NT2/D1 (cell line): ENCODE data around the gene PBX1.

Experiments
- DNase-seq: peaks from one replicate; pipeline ENCODE4 v3.0.0-alpha.2; 2011; ENCODE audit warnings: low read depth, low spot score
- H3K27me3 ChIP-seq: 2 replicates; pipeline ENCODE4 v1.6.0; 2011; ENCODE audit warnings: mild to moderate bottlenecking; ENCODE audit not compliant: insufficient read length, insufficient read depth
- H3K36me3 ChIP-seq: 2 replicates; pipeline ENCODE4 v1.6.1; 2011; ENCODE audit warnings: mild to moderate bottlenecking, low read length, mixed read lengths; ENCODE audit not compliant: insufficient read depth, insufficient read length
- H3K4me1 ChIP-seq: 2 replicates; pipeline ENCODE4 v1.5.1; 2011; ENCODE audit not compliant: insufficient read depth, insufficient read length
- H3K4me3 ChIP-seq: 2 replicates; pipeline ENCODE4 v1.5.1; 2011; ENCODE audit warnings: low read depth; ENCODE audit not compliant: insufficient read length
- H3K9ac ChIP-seq: 2 replicates; pipeline ENCODE4 v1.6.0; 2011; ENCODE audit warnings: low read depth; ENCODE audit not compliant: insufficient read length
- H3K9me3 ChIP-seq: 2 replicates; pipeline ENCODE4 v1.5.1; 2011; ENCODE audit warnings: mild to moderate bottlenecking, low read length; ENCODE audit not compliant: insufficient read depth
- SUZ12 ChIP-seq: IDR thresholded peaks from 2 replicates; pipeline ENCODE4 v1.6.1; 2011; ENCODE audit not compliant: insufficient read length, insufficient read depth; ENCODE audit errors: extremely low read depth
- YY1 ChIP-seq: IDR thresholded peaks from 2 replicates; pipeline ENCODE4 v1.6.1; 2011; ENCODE audit not compliant: insufficient read length, insufficient read depth
- ZNF274 ChIP-seq: IDR thresholded peaks from 2 replicates; pipeline ENCODE4 v1.6.1; 2011; ENCODE audit warnings: mild to moderate bottlenecking, low read depth, low read length

Gene PBX1

DNA sequence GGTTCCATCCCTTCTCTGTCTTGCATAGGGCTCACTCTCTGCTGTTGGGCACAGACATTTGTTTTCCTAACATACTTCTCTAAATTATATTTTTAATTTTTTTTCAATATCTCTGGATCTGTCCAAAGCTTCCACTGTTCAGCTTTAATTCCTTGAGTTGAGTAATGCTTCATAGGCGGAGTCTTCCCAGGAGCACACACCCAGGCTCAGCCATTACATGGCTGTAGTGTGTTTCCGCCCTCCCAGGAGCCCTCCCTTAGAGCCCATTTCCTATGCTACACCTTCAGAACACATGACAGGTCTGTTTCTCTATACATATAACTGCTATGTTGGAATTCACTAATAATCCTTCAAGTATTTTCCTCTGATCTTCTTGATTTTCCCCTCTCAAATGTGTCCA lies 297.4 kb downstream of the PBX1 start:
- TF ChIP-seq YY1 (no peak), ZNF274 (no peak), SUZ12 (no peak)

DNA sequence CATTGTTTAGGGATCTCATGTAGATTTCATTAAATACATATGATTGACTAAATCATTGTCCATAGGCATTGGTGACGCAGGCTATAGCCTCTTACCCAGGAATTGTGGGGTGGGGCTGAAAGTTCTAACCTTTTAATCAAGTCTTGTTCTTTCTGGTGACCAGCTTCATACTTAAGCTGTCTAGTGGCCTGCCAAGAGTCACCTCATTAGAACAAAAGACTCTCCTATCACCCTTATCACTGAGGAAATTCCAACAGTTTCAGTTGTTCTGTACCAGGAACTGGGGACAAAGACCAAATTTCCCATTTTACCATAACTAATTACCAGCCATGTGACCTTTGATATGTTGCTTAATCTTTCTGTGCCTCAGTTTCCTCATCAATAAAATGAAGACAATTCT lies 298.5 kb downstream of the PBX1 start:
- TF ChIP-seq YY1 = no peak
- TF ChIP-seq ZNF274 = no peak
- no peak for TF ChIP-seq SUZ12
- Histone ChIP-seq H3K36me3 (no peaks in the 10 kb centered on the region), H3K9ac (no peak overlapping the region), H3K27me3 (no peaks in the 10 kb centered on the region), H3K4me3 (no peak overlapping the region), H3K9me3 (no peaks in the 10 kb centered on the region), H3K4me1 (no peaks in the 10 kb centered on the region)
- DNase-seq = no peak

More for the DNA sequence above, 297.4 kb downstream of the PBX1 start:
- Histone ChIP-seq H3K9ac (no peak overlapping the region), H3K4me3 (no peak overlapping the region), H3K9me3 (no peaks in the 10 kb centered on the region), H3K36me3 (no peaks in the 10 kb centered on the region), H3K27me3 (no peaks in the 10 kb centered on the region), H3K4me1 (no peaks in the 10 kb centered on the region)
- DNase-seq = no peak

DNA sequence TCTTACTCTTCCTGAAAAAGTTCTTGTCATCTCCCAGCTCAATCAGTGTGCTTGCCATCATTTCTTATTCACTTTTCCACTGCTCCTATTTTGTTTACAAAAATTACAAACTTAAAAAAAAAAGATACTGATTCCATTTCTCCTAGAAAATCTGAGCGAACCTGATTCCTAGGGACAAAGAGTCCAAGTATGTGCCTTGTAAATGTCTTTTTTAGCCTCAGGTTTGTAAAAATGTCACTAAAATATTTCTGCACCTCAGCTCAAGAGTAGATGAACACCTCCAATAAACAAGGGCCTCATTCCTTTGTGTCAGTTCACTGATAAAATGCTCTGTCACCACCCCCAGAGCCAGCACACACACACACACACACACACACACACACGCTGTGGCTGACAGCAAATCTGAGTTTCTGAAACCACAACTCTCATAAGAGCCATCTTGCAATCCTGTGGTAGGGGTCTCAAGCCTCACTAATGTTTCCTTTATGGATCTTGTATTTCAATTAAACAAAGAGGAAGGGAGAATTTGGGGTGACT lies 299.2 kb downstream of the PBX1 start:
- no peaks in the 10 kb centered on the region for H3K4me1 ChIP-seq
- H3K4me3 ChIP-seq = no peak overlapping the region
- TF ChIP-seq SUZ12 (no peak), ZNF274 (no peak), YY1 (no peak)
- H3K9me3 ChIP-seq = no peaks in the 10 kb centered on the region
- H3K27me3 ChIP-seq = no peaks in the 10 kb centered on the region
- no peaks in the 10 kb centered on the region for H3K36me3 ChIP-seq
- no peak for DNase-seq
- no peak overlapping the region for H3K9ac ChIP-seq

DNA sequence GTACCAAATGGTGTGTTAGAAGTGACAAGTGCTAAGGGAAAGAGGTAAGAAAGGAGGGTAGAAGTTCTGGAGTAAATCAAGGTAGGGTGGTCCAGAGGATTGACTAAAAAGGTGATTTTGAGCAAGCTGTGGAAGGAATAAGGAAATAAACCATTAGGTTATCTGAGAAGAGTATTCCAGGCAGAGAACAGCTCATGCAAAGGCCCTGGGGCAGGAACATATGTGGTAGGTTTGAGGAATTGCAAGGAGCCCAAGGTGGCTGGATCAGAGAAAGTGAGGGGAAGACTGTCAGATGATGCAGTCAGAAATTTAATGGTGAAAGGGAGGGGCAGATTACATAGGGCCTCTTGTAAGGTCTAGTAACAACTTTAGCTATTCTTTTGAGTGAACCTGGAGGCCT lies 302.6 kb downstream of the PBX1 start:
- no peak for DNase-seq
- no peaks in the 10 kb centered on the region for H3K27me3 ChIP-seq
- no peak for TF ChIP-seq ZNF274
- TF ChIP-seq SUZ12 = no peak
- no peak for TF ChIP-seq YY1
- H3K4me3 ChIP-seq = no peak overlapping the region
- H3K9me3 ChIP-seq = no peaks in the 10 kb centered on the region
- no peak overlapping the region for H3K9ac ChIP-seq
- no peaks in the 10 kb centered on the region for H3K36me3 ChIP-seq
- no peaks in the 10 kb centered on the region for H3K4me1 ChIP-seq

DNA sequence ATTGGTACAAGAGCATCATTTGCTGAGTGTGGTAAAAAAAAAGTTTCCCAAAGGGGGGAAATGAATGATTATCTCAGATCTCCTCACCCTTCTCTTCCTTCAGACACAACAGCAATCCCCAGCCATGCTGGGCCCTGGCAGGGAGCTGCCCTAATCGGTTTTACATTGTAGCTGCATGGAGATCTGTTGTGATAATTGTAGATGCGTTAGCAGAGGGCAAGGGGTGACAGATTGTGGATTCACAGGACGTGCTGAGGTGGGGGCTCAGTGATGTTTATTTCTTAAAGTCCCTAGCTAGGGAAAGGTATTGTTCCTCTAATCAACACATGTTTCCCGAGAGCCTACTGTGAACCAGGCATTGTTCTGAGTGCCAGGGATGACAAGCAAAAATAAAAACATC lies 304.1 kb downstream of the PBX1 start:
- Histone ChIP-seq H3K9ac (no peak overlapping the region), H3K4me1 (no peaks in the 10 kb centered on the region), H3K27me3 (no peaks in the 10 kb centered on the region), H3K4me3 (no peak overlapping the region), H3K9me3 (no peaks in the 10 kb centered on the region), H3K36me3 (no peaks in the 10 kb centered on the region)
- peak; percentile 22 for DNase-seq
- no peak for TF ChIP-seq ZNF274
- no peak for TF ChIP-seq YY1
- TF ChIP-seq SUZ12 = no peak

DNA sequence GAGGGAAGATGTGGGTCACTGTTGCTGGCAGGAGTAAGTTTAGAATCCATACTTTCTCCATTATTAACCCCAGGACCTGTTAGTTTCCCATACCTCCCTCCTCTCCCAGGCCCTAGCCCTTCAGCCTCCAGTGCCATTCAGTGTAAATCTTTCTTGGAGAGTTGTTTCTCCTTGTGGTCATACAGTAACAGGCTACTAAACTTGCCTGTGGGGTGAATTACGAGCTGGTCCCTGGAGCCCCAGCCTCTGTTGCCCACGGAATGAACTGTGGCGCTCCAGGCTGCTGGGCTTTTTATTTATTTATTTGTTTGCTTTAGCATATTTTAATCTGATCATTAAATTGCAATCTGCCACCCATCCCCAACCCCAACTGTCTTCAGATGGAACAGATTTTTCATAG lies 305.2 kb downstream of the PBX1 start:
- Histone ChIP-seq H3K27me3 (no peaks in the 10 kb centered on the region), H3K9me3 (no peaks in the 10 kb centered on the region), H3K9ac (no peak overlapping the region), H3K36me3 (no peaks in the 10 kb centered on the region), H3K4me1 (no peaks in the 10 kb centered on the region), H3K4me3 (no peak overlapping the region)
- no peak for DNase-seq
- TF ChIP-seq ZNF274 (no peak), YY1 (no peak), SUZ12 (no peak)

DNA sequence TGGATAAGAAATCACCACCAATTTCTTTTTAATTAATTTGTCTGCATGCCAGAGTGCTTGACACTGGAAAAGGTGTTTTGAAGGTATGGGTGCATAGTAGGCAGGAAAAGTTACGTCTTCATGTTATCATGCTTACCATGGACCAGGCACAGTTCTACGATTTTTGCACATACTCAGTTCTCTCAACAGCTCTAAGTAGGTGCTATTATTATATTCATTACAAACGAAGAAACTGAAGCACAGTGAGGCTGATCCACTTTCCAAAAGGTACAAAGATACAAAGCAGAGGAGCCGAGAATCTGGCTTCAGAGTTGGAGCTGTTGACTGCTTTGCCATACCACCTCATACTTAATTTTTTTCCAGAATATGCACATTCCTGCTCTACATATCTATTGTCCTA lies 306.4 kb downstream of the PBX1 start:
- Histone ChIP-seq H3K4me1 (no peaks in the 10 kb centered on the region), H3K4me3 (no peak overlapping the region), H3K27me3 (no peaks in the 10 kb centered on the region), H3K9ac (no peak overlapping the region), H3K36me3 (no peaks in the 10 kb centered on the region), H3K9me3 (no peaks in the 10 kb centered on the region)
- DNase-seq = no peak
- TF ChIP-seq YY1 (no peak), ZNF274 (no peak), SUZ12 (no peak)

DNA sequence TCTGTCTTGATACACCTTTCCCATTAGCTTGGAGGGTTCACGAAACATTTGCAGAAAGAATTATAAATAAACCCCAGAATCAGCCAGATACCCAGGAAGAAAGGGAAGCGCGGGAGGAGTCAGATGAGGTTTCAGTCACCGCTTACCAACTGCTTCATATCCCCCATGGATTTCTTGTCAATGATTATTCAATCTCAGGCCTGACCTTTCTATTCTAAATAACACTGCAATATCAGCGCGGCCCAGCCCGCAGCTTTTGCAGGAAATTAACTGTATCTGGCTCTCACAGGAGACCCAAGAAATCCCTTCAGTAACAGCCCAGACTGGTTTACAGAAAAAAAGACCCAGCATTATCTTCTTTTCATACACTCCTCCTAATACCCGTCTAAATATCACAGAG lies 308.6 kb downstream of the PBX1 start:
- no peaks in the 10 kb centered on the region for H3K9me3 ChIP-seq
- no peaks in the 10 kb centered on the region for H3K36me3 ChIP-seq
- TF ChIP-seq YY1 (no peak), ZNF274 (no peak), SUZ12 (no peak)
- no peaks in the 10 kb centered on the region for H3K4me1 ChIP-seq
- no peak overlapping the region for H3K4me3 ChIP-seq
- DNase-seq = no peak
- no peak overlapping the region for H3K9ac ChIP-seq
- no peaks in the 10 kb centered on the region for H3K27me3 ChIP-seq
